HG02970 (cell line): ENCODE results near the gene KDELR1.

Experiments used
- ATAC-seq: cut with Tn5 transposase; IDR thresholded peaks from one replicate; pipeline ENCODE4 v1.9.1; 2021; ENCODE audit warnings: mild to moderate bottlenecking, moderate library complexity, moderate number of reproducible peaks; ENCODE audit not compliant: unreplicated experiment, low FRiP score

KDELR1 gene

GRCh38 chr19:48391100-48392005, at the start of gene KDELR1:
Gene KDELR1, minus strand, starts transcription at chr19:48391551. Its CDS starts 193 bp downstream, at chr19:48391358.
- no peak for ATAC-seq

DNA sequence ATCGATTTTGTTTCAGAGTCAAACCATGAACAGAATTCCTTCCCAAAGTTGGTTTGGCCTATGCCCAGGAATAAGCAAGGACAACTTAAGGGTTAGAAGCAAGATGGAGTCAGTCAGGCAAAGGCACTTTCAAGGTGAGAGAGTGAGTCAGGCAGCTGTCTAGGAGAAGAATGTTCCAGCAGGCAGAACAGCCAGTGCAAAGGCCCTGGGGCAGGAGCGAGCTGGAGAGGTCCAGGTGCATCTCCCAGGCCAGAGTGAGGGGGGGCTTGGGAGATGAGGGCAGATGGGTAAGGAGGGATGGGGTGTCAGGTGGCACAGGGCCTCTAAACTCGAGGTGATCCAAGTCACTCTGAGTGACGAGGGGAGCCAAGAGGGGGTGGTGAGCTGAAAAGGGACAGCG, 45.2 kb upstream of the KDELR1 start:
- no peak for ATAC-seq

GRCh38 chr19:48433337-48433736, 42.0 kb upstream of the KDELR1 start:
- no peak for ATAC-seq

DNA sequence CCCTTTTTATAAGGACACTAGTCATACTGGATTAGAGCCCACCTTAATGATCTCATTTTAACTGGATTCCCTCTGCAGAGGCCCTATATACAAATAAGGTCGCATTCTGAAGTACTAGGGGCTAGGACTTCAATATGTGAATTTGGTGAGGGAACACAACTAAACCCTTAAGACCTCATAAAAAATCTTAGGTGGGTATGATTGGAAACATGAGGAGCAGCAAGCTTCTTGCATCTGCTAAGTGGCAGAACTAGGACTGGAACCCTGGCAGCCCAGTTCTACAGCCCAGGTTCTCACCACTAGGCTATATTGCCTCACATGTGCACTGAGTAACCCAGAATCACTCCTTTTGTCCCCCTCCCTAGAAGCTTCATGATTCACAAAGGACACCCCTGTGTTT, 37.3 kb upstream of the KDELR1 start:
- no peak for ATAC-seq

- ATAC-seq = no peak
These were observed 33.4 kb upstream of the KDELR1 start for GRCh38 chr19:48424694-48425219.

GRCh38 chr19:48421548-48421947, 30.2 kb upstream of the KDELR1 start:
- no peak for ATAC-seq

DNA sequence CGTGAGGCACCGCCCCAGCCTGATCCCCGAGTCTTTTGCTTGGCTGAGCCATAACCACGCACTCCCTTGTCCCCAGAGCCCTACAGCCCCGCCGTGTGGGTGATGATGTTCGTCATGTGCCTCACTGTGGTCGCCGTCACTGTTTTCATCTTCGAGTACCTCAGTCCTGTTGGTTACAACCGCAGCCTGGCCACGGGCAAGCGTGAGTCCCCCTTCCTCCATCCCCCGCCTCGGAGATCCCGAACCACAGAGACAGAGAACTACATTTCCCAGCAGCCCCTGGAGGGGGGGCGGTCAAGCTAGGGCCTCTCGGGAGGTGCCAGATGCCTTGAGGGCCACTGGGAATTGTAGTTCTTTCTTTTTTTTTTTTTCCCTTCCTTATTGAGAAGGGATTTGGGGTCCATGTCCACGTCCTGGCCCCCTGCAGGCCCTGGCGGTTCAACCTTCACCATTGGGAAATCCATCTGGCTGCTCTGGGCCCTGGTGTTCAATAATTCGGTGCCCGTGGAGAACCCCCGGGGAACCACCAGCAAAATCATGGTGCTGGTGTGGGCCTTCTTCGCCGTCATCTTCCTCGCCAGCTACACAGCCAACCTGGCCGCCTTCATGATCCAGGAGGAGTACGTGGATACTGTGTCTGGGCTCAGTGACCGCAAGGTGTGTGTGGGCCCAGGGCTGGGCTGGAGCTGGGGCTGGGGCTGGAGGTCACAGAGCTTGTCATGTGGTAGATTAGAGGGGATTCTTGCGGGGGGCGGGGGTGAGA, 28.0 kb upstream of the KDELR1 start:
- no peak for ATAC-seq

- no peak for ATAC-seq
These were observed 27.1 kb upstream of the KDELR1 start for GRCh38 chr19:48418317-48419064.

GRCh38 chr19:48417421-48417820, 26.1 kb upstream of the KDELR1 start:
- no peak for ATAC-seq

DNA sequence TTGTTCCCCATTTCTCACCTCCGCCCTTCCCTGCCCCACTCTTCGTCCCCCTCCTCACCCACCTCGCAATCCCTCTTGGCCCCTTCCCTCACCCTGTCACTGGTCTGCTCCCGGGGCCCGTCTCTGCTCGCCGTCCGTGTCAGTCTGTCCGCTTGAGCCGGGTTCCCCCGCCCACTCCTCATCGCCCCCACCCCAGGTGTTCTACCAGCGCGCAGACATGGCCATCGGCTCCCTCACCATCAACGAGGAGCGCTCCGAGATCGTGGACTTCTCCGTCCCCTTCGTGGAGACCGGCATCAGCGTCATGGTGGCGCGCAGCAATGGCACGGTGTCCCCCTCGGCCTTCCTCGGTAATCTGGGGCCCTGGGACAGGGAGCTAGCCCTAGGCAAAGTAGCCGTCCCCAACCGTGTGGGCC, 24.5 kb upstream of the KDELR1 start:
- ATAC-seq = no peak

DNA sequence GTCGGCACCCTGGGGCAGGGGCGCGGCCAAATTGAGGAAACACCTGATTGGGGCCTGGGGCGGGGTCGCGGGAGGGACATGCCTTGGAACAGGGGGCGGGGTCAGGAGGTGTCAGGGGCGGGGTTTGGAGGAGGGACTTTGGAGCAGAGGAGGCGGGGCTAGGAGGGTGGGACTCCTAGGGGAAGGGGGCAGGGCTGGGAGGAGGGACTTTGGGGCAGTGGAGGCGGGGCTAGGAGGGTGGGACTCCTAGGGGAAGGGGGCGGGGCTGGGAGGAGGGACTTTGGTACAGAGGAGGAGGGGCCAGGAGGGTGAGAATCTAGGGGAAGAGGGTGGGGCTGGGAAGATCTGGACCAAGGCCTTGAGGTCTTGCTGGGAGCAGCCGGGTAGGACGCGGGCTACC, 24.0 kb upstream of the KDELR1 start:
- ATAC-seq = no peak

DNA sequence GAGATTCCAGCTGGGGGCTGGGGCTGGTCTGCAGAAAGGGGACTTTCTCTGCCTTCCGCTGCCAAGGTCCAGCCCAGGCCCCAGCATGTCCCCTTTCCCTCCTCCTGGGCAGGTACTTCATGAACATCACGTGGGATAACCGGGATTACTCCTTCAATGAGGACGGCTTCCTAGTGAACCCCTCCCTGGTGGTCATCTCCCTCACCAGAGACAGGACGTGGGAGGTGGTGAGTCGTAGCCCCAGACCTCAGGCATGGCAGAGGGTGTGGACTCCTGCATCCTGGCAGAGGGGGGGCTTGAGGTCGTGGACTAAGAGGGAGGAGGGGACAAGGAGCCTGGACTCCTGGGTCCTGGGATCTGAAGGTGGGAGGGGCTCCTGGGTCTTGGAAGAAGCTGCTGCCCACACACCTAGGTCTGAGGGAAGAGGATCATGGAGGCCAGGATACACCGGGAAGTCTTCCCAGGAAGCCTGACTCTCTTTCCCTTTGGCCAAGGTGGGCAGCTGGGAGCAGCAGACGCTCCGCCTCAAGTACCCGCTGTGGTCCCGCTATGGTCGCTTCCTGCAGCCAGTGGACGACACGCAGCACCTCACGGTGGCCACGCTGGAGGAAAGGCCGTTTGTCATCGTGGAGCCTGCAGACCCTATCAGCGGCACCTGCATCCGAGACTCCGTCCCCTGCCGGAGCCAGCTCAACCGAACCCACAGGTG, 22.7 kb upstream of the KDELR1 start:
- ATAC-seq = no peak

- no peak for ATAC-seq
These were observed 14.5 kb upstream of the KDELR1 start for GRCh38 chr19:48405850-48406249.

DNA sequence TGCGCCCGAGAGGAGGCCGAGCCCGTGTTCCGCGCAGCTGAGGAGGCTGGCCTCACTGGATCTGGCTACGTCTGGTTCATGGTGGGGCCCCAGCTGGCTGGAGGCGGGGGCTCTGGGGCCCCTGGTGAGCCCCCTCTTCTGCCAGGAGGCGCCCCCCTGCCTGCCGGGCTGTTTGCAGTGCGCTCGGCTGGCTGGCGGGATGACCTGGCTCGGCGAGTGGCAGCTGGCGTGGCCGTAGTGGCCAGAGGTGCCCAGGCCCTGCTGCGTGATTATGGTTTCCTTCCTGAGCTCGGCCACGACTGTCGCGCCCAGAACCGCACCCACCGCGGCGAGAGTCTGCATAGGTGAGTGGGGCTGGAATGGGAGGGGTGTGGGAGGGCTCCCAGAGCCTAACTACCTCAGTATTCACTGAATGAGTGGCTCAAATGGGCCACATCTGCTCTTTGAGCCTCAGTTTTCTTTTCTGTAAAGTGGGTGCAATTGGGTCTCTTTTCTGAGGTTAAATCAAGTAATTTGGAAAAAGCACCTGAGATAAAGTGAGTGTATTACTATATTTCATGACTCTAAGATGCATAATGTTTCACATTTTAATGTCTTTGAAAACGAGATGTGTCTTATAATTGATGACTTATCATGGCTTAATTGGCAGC, 13.8 kb upstream of the KDELR1 start:
- ATAC-seq = no peak

DNA sequence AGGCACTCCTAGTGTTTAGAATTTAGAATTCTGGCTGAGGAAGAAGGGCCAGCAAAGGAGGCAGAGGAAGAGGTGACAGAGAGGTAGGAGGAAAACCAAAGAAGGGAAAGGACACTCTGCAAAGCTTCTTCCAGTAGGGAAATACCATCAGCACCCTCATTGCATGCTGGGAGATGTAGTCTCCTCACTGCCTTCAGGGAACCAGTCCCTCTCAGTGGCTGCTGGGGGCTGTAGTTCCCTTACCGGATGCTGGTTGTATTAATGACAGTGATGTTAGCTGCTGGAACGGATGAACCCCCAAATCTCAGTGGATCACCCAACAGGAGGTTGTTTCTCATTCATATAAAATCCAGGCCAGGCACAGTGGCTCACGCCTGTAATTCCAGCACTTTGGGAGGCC, 12.3 kb upstream of the KDELR1 start:
- no peak for ATAC-seq

DNA sequence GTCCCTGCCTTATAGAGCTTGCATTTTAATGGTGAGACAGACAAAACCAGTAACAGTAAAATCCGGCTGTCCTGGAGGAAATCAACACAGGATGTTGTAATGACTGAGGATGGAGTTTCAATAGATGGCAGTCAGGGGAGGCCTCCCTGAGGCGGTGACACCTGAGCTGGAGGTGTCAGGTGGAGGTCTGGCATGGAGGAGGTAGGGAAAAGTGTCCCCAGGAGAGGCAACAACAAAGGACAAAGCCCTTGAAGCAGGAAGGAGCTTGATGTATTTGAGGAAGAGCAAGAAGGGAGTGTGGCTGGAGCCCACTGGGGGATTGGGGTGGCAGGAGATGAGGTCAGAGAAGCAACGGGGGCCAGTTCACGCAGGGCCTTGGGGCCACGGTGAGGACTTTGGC, 9.9 kb upstream of the KDELR1 start:
- ATAC-seq = no peak

DNA sequence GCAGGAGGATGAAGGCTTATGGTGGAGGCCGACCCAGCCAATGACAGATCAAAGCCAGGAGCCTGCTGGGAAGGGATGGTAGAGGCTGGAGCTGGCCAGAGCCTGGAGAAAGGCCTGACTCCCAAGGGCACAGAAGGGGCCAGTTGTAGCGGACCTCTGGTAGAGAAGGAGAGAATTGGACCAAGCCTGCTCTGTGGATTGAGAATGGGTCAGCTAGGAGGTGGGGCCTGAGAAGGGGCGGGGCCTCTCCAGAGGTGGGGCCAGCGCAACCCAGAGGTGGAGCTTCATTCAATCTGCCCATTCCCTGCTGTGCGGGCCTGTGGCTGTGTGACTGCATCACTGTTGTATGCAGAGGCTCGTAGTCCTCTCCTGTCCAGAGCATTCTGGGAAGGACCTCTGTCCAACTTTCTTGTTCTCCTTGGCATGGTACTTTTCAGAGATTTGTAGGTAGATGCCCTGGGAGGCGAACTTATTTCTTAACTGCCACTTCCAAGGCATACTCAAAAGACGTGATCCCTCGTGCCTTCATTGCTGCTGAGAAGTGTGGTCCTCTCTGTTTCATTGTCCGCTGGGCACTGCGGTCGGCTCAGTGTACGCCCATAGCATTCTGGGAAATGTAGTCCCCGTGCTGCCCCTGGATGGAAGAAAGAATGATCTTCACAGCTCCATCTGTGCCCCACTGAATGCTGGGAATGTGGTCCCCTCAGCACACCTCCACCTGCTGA, 8.8 kb upstream of the KDELR1 start:
- no peak for ATAC-seq

DNA sequence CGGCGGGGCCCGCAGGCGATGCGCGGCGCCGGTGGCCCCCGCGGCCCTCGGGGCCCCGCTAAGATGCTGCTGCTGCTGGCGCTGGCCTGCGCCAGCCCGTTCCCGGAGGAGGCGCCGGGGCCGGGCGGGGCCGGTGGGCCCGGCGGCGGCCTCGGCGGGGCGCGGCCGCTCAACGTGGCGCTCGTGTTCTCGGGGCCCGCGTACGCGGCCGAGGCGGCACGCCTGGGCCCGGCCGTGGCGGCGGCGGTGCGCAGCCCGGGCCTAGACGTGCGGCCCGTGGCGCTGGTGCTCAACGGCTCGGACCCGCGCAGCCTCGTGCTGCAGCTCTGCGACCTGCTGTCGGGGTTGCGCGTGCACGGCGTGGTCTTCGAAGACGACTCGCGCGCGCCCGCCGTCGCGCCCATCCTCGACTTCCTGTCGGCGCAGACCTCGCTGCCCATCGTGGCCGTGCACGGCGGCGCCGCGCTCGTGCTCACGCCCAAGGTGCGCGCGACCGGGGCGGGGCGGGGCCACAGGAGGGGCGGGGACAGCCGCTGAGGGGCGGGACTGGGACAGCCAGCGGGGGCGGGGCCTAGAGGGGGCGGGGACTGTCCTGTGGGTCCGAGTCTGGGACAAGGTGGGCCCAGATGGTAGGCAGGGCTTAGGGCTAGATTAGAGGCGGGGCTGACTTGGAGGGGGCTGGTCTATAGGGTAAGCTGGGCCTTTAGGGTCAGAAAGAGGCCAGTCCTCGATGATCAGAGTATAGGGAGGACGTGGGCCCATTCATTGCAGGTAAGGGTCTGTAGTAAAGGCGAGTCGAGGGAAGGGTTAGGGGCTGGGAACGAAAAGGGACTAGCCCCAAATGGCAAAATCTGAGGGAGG, 7.3 kb upstream of the KDELR1 start:
- ATAC-seq = peak; percentile 60
